Measurements from ENCODE around the gene TRPM3.
"Not testable (repeated sequence)": the region's sequence is repeated elsewhere in the genome, so short reads cannot be mapped to it uniquely, and the experiment has no call there.

GRCh38 chr9:70724794-70725193, 396.6 kb downstream of the TRPM3 start:
- not testable (repeated sequence) for TF ChIP-seq CTCF (IDR thresholded peaks at IDR 0.05; ENCODE audit: low read depth, low read length); EZH2phosphoT487 (IDR thresholded peaks at IDR 0.05; ENCODE audit: low read depth)

All from OCI-LY3 (cell line).